Stimulated activated CD4-positive, alpha-beta T cell treated with anti-CD3 and anti-CD28 coated beads, Interleukin-1b, Interleukin-23, amount 100 ng/mL, for 4 hours (primary cell): Measurements from ENCODE around the gene INSIG1.

Experiments
- DNase-seq, 2 donors: peaks; one replicate each; pipeline ENCODE4 v3.0.0-alpha.2; 2020; ENCODE audit warnings: low read depth in 2 of 2

The INSIG1 gene

DNA sequence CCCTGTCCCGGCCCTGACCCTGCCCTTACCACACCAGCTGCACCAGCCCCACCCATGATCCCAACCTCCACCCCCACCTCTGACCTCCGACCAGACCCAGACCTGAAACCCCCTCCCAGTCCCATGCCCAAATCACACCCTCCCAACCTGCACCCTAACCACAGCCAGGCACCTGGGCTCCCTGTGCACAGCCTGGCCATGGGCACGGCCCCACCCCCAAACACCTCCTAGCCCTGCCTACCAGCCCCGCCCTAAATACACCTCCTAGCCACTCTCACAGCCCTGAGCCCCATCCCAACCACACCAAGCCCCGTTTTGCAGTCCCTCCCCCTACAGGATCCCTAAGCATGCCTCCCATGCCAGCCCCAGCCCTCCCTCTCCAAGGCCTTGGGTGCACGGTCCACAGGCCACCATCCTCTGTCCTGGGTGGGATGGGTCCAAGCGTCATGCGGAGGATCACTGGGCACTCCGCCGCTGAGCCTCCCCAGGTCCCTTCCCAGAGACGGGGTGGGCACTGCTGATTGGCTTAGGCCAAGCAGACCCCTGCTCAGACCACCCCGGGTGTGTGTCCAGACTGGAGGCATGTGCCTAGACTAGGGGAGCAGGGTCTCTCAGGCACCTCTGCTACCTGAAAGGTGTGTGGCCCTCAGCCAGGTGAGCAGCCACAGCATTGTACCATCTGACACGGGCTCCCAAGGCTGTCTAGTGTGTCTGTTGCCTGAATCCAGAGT is 30.1 kb downstream of the INSIG1 start:
- DNase-seq = no peak

DNA sequence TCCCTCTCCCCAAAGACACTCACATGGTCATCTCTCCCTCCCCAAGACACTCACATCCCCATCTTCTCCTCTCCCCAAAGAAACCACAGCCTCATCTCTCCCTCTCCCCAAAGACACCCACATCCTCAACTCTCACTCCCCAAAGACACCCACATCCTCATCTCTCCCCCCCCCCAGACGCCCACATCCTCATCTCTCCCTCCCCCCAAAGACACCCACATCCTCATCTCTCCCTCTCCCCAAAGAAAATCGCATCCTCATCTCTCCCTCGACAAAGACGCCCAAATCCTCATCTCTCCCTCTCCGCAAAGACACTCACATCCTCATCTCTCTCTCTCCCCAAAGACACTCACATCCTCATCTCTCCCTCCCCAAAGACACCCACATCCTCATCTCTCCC is 31.5 kb downstream of the INSIG1 start:
- no peak for DNase-seq

DNA sequence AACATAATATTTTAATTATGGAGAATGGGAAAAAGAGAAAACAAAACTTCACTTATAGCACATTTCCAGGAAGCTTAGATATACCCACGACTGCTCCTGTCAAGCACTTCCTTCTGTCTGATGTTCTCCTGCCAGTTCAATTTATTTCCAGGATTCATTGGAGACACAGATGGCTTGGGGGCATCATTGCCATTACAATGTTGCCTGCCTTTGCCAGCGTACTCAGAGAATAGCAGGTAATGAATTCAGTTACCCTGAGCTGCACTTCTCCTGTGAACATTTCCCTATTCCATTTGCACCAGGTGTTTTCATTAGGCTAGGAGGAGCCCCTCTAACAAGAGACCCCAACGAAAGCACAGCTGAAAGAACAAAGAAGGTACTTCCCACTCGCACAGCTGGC is 33.7 kb downstream of the INSIG1 start:
- no peak for DNase-seq

DNA sequence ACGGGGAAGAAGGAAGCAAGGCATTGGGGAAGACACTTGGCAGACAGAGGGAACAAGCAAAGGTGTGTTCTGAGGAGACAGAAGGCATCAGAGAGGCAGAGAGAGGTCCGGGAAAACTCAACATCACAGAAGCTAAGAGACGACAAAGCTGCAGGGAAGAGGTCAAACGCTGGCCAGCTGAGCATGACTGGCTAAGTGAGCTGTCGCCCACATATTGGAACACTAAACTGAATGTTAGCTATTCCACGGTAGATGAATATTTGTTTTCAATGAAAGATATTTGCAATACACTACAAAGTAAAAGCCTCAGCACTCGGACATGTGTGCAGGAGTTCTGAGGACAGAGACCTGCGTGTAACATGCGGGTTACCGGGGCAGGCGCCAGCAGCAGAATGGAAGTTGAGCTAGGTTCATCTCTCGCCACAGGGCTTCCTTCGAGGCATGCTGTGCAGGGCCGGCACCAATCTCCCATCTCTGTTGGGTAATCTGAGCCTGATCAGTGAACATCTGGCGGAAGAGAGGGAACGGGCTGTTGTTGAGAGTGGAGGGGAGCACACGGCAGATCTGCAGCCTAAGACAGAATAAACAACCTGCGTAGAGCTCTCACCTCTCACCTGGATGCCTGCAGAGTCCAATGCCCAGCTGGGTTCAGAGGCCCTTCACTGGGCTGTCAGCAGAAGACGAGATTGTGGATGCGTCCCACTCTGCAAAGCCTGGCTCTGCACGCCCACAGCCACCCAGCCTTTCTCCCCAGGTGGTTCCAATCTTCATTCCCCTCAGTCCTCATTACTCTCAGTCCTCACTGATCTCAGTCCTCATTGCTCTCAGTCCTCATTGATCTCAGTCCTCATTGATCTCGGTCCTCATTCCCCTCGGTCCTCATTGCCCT is 35.9 kb downstream of the INSIG1 start:
- no peak for DNase-seq

DNA sequence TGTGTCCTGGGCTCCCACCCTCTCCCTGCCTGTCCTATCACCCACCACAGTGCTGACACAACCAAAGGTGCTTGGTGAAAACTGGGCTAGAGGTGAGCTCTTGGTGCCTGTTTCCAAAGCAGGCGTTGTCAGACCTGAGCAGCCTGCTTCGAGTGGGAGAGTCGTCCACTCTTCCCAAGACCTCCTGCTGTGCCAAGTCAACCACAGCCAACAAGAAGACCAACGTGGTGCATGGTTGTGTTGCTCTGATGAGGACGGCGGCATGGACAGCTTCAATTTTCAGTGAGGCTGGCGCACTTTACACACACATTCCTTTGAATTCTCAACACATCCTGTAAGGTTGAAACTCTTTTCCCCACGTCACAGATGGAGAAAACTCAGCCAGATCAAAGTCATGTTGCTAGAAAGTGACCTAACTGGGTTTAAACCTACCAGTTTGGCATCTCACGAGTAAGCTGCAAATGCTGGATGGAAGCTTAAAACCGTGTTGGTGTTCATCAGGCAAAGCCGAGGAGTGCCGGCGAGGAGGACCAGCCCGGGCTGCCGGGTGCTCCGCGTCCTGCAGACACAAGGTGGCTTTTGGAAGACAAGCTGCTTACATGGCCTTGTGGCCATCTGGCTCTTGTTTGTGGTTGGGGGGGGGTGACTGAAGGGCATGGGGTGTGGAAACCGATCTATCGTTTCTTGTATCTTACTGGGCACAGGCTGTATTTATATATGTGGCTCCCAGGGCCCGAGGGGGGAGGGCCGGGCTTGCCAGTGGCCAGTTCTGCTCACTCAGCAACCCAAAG is 39.3 kb downstream of the INSIG1 start:
- DNase-seq = no peak

DNA sequence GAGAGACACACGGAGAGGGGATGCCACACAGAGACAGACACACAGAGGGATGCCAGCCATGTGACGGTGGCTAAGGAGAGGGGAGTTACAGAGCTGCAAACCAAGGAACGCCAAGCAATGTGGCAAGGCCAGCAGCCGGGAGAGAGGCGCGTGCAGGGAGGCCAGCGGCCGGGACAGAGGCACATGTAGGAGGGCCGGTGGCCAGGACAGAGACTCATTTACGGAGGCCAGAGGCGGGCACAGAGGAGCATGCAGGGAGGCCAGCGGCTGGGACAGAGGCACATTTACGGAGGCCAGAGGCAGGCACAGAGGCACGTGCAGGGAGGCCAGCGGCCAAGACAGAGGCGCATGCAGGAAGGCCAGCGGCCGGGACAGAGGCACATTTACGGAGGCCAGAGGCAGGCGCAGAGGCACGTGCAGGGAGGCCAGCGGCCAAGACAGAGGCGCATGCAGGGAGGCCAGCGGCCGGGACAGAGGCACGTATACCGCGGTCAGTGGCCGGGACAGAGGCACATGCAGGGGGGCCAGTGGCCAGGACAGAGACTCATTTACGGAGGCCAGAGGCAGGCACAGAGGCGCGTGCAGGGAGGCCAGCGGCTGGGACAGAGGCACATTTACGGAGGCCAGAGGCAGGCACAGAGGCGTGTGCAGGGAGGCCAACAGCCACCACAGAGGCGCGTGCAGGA is 40.4 kb downstream of the INSIG1 start:
- no peak for DNase-seq

DNA sequence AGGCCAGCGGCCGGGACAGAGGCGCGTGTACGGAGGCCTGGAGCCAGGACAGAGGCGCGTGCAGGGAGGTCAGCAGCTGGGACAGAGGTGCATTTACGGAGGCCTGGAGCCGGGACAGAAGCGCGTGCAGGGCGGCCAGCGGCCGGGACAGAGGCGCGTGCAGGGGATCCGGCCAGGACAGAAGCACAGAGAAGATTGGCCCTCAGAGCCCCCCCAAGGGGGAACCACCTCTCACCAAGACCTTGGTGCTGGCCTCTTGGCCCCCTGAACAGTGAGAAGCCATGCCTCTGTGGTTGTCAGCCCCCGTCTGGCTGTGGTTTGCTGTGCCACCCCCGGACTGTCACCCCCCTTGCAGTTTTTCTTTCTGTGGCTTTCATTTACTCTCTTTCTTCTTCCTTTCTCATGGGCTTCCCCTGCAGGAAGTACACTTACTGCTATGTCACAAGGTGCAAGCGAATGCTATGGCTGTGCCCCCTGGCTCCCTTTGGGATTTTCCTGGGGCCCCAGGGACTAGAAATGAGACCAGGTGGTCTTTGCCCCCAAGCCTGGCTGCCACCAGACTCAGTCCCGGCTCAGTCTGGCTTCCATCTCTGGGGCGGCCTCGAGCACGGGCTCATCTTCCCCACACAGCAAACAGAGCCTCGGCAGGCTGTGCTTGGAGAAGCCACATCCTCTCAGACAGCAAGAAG is 41.1 kb downstream of the INSIG1 start:
- peak in 1 of 2 donors; percentile 23 for DNase-seq

DNA sequence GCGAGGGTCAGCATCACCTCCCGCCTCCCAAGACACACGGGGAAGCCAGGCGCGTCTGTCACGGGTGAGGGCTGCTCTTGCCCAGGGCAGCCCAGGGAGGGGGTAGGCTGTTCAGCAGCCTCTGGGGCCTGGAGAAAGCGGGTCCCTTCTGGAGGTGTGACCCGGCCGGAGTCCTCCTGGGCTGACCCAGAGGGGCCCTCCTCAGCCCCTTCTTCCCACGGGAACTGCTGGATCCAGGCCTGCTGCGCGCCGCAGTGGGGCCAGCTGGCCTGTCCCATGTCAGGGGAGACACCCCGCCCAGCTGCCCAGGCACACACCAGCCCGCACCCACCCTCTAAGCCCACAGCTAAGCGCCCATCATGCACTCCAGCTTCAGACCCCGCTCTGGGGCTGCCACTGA is 41.8 kb downstream of the INSIG1 start:
- DNase-seq = no peak

DNA sequence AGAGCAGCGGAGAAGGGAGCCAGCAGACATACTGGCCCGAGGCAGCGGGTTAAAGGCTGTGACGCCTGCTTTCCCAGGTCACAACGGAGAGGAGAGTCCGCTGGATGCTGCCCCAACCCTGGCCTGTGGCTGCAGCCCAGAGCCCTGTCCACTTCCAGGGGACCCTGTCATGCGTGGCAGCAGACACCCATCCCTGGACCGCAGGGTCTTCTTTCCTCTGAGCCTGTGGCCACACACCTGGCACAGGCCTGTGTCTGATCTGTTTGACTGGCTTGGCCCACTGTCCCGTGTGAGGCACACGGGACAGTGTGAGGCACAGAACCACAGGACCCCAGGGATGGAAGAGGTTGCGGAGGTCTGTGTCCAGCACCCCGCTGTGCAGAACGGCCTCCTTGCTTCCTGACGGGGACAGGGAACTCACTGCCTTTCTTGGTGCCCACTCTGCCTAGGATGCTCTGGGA is 42.4 kb downstream of the INSIG1 start:
- DNase-seq = no peak

DNA sequence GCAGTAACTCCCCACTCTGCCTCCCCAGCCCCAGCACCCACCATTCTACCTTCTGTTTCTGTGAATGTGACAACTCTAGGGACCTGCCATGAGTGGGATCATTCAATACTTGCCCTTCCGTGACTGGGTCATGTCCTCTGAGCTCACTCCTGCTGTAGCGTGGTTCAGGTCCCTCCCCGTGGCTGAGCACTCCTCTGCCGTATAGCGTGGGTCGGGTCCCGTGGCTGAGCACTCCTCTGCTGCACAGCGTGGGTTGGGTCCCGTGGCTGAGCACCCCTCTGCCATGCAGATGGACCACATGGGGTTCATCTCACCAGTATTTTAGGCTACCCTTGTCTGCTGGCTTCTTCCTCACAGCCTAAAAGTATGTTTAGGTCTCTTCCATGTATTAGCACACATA is 43.0 kb downstream of the INSIG1 start:
- DNase-seq = no peak

DNA sequence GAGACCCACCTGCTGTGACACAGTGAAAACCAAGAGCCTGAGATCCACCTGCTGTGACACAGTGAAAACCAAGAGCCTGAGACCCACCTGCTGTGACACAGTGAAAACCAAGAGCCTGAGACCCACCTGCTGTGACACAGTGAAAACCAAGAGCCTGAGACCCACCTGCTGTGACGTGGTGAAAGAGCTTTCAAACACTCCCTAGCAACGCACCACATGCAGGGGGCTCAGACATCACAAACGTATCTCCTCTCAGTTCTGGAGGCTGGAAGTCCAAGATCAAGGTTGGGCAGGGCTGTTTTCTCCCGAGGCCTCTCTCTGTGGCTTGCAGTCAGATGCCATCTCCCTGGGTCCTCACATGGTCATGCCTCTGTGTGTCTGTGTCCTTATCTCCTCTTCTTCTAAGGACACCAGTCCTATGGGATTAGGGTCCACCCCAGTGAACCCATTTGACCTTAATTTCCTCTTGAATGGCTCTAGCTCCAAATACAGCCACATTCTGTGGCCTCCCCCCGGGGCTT is 43.8 kb downstream of the INSIG1 start:
- no peak for DNase-seq

DNA sequence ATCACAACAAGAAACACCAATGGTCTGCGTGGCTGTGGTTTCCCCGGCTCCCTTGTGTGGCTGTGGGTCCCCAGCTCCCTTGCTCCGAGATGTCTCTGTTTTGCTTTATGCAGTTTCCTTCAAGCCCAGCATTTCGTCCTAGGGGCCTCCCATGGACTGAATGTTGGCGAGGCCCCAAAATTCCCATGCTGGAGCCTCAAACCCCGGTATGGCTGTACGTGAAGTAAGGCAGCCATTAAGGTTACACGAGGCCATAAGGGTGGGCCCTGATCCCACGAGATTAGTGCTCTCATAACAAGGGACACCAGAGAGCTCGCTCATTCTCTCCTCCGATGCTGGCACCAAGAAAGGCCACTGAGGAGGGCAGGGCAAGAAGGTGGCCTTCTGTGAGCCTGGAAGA is 44.6 kb downstream of the INSIG1 start:
- no peak for DNase-seq

DNA sequence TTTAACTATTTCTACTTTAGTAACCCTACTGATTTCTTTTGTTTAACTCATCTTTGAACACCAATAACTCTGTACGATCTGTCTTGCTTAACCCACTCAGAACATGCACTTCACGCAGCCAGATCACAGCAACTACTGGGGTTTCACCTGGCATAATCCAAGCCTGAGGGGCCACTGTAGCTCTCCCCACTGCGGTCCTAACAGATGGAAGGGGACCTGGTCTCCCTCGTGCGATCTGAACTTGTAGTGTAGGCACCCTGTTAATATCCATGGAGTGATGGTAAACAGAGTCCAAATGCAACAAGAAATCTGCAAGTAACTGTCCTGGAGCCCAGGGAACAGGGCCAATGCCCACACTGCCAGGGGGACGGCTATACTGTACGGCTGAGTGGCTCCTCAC is 45.5 kb downstream of the INSIG1 start:
- no peak for DNase-seq

DNA sequence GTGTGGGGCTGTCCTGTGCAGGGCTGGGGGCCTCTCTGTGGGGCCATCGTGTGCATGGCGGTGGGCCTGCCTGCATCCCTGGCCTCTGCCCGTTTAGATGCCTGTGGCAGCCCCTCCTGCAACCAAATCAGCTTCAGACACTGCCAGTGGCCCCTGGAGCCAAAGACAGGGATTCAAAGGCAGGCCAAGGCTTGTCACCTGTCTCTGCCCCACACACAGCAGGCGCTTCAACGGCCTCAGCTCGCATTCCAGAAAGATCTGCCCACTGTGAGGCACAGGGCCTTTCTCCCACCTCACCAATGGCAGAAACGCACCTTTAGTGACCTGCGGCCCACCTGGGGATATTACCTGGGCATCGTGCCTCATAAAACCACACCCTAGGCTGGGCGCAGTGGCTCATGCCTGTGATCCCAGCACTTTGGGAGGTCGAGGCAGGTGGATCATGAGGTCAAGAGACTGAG is 46.0 kb downstream of the INSIG1 start:
- DNase-seq = no peak

DNA sequence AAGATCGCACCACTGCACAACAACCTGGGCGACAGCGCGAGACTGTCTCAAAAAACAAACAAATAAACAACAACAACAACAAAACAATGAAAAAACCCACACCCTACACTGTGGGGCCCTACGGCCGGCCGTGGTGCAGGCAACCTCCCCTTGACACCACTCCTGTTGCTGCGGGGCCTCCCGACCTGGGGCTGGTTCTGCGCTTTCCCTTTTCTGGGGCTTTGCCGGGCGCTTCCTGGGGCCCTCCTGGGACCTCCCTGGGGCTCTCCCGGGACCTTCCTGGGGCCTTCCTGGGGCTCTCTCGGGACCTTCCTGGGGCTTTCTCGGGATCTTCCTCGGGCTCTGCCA is 46.6 kb downstream of the INSIG1 start:
- peak in 1 of 2 donors; percentile 45 for DNase-seq

DNA sequence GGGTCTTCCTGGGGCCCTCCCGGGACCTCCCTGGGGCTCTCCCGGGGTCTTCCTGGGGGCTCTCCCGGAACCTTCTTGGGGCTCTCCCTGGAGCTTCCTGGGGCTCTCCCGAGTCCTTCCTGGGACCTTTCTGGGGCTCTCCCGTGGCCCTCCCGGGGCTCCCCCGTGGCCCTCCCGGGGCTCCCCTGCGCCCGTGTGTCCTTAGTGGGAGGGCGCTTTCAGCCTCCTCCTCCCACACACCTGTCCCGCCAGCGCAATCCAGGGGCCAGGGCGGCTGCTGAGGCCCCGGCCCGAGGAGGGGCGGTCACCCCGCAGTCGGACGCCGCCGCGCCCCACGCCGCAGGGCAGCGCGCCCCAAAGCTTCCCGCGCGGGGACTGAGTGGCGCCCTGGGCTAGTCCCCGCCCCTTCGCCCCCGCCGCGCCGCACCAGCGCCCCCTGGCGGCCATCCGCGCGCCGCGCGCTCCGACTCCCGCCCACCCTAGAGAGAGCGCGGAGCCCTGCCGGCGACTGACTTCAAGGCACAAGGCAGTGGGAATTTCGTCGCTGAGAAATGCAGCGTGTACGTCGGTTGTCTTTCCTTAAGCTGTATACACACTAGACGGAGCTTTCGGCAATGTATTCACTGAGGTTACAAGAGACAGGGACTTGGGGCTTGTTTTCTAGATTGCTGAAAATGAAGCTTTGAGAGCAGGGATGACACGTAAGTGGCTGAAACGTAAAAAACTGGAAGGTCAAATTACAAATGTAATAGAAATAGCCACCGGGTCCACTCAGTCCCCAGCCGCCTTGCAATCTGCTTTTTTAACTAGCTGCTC is 47.1 kb downstream of the INSIG1 start:
- peak; percentile 82 to 85 for DNase-seq

DNA sequence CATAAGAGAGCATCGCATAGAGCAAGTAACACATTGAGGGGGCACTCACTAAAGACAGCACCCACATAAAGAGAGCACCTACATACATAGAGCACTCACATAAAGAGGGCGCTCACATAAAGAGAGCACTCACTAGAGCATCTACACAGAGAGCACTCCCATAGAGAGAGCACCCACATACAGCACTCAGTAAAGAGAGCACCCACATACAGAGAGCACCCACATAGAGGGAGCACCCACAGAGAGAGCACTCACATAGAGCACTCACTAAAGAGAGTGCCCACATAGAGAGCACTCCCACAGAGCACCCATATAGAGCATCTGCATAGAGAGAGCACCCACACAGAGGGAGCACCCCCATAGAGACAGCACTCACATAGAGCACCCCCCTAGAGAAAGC is 47.8 kb downstream of the INSIG1 start:
- no peak for DNase-seq

DNA sequence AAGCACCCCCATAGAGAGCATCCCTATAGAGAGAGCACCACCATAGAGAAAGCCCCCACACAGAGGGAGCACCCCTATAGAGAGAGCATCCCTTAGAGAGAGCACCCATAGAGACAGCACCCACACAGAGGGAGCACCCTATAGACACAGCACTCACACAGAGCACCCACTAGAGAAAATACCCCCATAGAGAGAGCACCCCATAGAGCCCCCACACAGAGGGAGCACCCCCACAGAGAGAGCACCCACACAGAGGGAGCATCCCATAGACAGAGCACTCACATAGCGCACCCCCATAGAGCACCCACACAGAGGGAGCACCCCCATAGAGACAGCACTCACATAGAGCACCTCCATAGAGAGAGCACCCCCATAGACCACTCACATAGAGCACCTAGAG is 48.6 kb downstream of the INSIG1 start:
- no peak for DNase-seq

DNA sequence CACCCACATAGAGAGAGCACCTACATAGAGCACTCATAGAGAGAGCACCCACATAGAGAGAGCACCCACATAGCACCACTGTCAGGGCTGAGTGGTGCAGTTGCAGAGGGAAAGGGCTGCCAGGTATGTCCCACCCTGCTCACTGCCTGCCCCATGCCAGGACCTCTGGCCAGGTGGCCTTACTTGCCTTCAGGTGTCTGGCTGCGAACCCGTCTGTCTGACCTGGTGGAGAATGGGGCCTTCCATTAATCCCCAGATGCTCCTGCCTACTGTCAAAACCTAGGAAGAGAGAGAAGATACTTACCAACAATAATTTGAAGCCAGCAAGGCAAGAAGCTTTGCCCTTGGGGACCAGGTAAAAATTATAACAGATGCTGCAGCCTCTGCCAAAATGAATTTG is 51.1 kb downstream of the INSIG1 start:
- no peak for DNase-seq
